GM23338 (cell line): Measurements from ENCODE around the gene ZSCAN21.

ENCODE experiments used
- CREB1 ChIP-seq: fragments of 250-450 bp; sonication (Bioruptor Pico); IDR thresholded peaks from 2 replicates; pipeline ENCODE4 v1.5.0; 2020; ENCODE audit warnings: low read depth, mild to moderate bottlenecking, moderate library complexity
- EZH2 ChIP-seq: fragments of 200-600 bp; sonication (generic); IDR thresholded peaks from one replicate; pipeline ENCODE4 v1.8.0; 2017; ENCODE audit warnings: antibody characterized with exemption, mild to moderate bottlenecking, low read depth; ENCODE audit not compliant: unreplicated experiment
- EZH2phosphoT487 ChIP-seq: fragments of 200-600 bp; sonication (generic); IDR thresholded peaks from one replicate; pipeline ENCODE4 v1.8.1; 2018; ENCODE audit warnings: antibody characterized with exemption; ENCODE audit not compliant: unreplicated experiment
- JUNB ChIP-seq: IDR thresholded peaks from one replicate; pipeline ENCODE4 v1.6.1; 2016; ENCODE audit warnings: antibody characterized with exemption; ENCODE audit not compliant: unreplicated experiment
- NANOG ChIP-seq: IDR thresholded peaks from 2 replicates; pipeline ENCODE4 v1.6.1; 2016; ENCODE audit warnings: antibody characterized with exemption, borderline replicate concordance
- POLR2AphosphoS5 ChIP-seq: IDR thresholded peaks from 2 replicates; pipeline ENCODE4 v1.6.1; 2016; ENCODE audit warnings: antibody characterized with exemption, low read depth
- ZNF114 ChIP-seq: fragments of 250-450 bp; sonication (Bioruptor Pico); IDR thresholded peaks from 2 replicates; pipeline ENCODE4 v1.5.0; 2020; ENCODE audit warnings: mild to moderate bottlenecking, moderate library complexity
- ZNF331 ChIP-seq: fragments of 250-450 bp; sonication (Bioruptor Pico); IDR thresholded peaks from 2 replicates; pipeline ENCODE4 v1.5.0; 2020; ENCODE audit warnings: low read depth, mild to moderate bottlenecking, moderate library complexity
- TF ChIP-seq, protein P1 (sequence below), 2 experiments: fragments of 200-600 bp in 1 of 2; sonication (generic) in 1 of 2; conservative IDR thresholded peaks; 2 replicates each; pipeline versions ENCODE4 v1.5.1 to v1.6.1; 2016 to 2017; ENCODE audit warnings: antibody characterized with exemption in 2 of 2, low read depth in 2 of 2, mild to moderate bottlenecking in 2 of 2, moderate library complexity in 1 of 2
- TF ChIP-seq, protein P2 (sequence below): IDR thresholded peaks from one replicate; pipeline ENCODE4 v1.6.1; 2018; ENCODE audit warnings: antibody characterized with exemption; ENCODE audit not compliant: unreplicated experiment
- TF ChIP-seq, protein P3 (sequence below): IDR thresholded peaks from 2 replicates; pipeline ENCODE4 v1.6.1; 2016; ENCODE audit warnings: antibody characterized with exemption
- TF ChIP-seq, protein P4 (sequence below): fragments of 250-450 bp; sonication (Bioruptor Pico); IDR thresholded peaks from 2 replicates; pipeline ENCODE4 v1.5.0; 2020; ENCODE audit warnings: mild to moderate bottlenecking, moderate library complexity

DNA sequence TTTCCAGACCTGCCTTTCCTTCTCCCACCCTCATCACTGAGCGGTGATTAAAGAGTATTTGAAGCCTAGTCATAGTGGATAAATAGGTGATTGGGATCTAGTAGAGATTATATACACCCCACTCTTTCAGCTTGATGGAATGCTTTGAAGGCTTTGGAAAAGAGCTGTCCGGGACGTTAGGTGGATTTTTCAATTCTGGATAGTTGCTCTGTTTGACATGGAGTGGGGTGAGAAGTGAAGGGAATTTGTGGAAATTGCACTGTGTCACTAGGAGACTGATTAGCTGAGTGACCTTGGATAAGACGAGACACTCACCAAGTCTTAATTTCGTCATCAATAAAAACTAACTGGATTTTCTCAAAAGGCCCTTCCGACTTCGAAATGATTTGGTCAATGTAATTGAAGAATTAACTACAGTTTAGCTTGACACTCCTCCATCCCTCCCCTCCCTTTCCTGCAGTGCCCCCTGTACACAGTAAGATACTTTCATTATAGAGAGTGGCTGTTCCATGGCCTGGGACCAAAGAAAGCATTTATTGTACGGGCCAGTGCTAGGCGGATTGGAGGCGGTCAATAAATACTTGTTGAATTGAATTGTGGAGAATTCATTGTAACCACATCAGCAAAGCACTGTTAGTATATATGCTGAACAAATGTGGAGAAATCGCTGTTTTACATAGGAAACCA lies 33.2 kb upstream of the ZSCAN21 start:
- TF ChIP-seq, protein P1, sequence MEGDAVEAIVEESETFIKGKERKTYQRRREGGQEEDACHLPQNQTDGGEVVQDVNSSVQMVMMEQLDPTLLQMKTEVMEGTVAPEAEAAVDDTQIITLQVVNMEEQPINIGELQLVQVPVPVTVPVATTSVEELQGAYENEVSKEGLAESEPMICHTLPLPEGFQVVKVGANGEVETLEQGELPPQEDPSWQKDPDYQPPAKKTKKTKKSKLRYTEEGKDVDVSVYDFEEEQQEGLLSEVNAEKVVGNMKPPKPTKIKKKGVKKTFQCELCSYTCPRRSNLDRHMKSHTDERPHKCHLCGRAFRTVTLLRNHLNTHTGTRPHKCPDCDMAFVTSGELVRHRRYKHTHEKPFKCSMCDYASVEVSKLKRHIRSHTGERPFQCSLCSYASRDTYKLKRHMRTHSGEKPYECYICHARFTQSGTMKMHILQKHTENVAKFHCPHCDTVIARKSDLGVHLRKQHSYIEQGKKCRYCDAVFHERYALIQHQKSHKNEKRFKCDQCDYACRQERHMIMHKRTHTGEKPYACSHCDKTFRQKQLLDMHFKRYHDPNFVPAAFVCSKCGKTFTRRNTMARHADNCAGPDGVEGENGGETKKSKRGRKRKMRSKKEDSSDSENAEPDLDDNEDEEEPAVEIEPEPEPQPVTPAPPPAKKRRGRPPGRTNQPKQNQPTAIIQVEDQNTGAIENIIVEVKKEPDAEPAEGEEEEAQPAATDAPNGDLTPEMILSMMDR (conservative IDR thresholded peaks at IDR 0.05; ENCODE audit: low read depth in 2 of 2) = no peak
- TF ChIP-seq ZNF114 (no peak), POLR2AphosphoS5 (no peak), EZH2phosphoT487 (no peak), EZH2 (no peak), CREB1 (CRISPR knock-in tag) (no peak), JUNB (no peak), NANOG (no peak), ZNF331 (CRISPR knock-in tag) (no peak)
- TF ChIP-seq, protein P2, sequence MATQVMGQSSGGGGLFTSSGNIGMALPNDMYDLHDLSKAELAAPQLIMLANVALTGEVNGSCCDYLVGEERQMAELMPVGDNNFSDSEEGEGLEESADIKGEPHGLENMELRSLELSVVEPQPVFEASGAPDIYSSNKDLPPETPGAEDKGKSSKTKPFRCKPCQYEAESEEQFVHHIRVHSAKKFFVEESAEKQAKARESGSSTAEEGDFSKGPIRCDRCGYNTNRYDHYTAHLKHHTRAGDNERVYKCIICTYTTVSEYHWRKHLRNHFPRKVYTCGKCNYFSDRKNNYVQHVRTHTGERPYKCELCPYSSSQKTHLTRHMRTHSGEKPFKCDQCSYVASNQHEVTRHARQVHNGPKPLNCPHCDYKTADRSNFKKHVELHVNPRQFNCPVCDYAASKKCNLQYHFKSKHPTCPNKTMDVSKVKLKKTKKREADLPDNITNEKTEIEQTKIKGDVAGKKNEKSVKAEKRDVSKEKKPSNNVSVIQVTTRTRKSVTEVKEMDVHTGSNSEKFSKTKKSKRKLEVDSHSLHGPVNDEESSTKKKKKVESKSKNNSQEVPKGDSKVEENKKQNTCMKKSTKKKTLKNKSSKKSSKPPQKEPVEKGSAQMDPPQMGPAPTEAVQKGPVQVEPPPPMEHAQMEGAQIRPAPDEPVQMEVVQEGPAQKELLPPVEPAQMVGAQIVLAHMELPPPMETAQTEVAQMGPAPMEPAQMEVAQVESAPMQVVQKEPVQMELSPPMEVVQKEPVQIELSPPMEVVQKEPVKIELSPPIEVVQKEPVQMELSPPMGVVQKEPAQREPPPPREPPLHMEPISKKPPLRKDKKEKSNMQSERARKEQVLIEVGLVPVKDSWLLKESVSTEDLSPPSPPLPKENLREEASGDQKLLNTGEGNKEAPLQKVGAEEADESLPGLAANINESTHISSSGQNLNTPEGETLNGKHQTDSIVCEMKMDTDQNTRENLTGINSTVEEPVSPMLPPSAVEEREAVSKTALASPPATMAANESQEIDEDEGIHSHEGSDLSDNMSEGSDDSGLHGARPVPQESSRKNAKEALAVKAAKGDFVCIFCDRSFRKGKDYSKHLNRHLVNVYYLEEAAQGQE = no peak
- TF ChIP-seq, protein P3, sequence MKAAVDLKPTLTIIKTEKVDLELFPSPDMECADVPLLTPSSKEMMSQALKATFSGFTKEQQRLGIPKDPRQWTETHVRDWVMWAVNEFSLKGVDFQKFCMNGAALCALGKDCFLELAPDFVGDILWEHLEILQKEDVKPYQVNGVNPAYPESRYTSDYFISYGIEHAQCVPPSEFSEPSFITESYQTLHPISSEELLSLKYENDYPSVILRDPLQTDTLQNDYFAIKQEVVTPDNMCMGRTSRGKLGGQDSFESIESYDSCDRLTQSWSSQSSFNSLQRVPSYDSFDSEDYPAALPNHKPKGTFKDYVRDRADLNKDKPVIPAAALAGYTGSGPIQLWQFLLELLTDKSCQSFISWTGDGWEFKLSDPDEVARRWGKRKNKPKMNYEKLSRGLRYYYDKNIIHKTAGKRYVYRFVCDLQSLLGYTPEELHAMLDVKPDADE = no peak
- TF ChIP-seq, protein P4, sequence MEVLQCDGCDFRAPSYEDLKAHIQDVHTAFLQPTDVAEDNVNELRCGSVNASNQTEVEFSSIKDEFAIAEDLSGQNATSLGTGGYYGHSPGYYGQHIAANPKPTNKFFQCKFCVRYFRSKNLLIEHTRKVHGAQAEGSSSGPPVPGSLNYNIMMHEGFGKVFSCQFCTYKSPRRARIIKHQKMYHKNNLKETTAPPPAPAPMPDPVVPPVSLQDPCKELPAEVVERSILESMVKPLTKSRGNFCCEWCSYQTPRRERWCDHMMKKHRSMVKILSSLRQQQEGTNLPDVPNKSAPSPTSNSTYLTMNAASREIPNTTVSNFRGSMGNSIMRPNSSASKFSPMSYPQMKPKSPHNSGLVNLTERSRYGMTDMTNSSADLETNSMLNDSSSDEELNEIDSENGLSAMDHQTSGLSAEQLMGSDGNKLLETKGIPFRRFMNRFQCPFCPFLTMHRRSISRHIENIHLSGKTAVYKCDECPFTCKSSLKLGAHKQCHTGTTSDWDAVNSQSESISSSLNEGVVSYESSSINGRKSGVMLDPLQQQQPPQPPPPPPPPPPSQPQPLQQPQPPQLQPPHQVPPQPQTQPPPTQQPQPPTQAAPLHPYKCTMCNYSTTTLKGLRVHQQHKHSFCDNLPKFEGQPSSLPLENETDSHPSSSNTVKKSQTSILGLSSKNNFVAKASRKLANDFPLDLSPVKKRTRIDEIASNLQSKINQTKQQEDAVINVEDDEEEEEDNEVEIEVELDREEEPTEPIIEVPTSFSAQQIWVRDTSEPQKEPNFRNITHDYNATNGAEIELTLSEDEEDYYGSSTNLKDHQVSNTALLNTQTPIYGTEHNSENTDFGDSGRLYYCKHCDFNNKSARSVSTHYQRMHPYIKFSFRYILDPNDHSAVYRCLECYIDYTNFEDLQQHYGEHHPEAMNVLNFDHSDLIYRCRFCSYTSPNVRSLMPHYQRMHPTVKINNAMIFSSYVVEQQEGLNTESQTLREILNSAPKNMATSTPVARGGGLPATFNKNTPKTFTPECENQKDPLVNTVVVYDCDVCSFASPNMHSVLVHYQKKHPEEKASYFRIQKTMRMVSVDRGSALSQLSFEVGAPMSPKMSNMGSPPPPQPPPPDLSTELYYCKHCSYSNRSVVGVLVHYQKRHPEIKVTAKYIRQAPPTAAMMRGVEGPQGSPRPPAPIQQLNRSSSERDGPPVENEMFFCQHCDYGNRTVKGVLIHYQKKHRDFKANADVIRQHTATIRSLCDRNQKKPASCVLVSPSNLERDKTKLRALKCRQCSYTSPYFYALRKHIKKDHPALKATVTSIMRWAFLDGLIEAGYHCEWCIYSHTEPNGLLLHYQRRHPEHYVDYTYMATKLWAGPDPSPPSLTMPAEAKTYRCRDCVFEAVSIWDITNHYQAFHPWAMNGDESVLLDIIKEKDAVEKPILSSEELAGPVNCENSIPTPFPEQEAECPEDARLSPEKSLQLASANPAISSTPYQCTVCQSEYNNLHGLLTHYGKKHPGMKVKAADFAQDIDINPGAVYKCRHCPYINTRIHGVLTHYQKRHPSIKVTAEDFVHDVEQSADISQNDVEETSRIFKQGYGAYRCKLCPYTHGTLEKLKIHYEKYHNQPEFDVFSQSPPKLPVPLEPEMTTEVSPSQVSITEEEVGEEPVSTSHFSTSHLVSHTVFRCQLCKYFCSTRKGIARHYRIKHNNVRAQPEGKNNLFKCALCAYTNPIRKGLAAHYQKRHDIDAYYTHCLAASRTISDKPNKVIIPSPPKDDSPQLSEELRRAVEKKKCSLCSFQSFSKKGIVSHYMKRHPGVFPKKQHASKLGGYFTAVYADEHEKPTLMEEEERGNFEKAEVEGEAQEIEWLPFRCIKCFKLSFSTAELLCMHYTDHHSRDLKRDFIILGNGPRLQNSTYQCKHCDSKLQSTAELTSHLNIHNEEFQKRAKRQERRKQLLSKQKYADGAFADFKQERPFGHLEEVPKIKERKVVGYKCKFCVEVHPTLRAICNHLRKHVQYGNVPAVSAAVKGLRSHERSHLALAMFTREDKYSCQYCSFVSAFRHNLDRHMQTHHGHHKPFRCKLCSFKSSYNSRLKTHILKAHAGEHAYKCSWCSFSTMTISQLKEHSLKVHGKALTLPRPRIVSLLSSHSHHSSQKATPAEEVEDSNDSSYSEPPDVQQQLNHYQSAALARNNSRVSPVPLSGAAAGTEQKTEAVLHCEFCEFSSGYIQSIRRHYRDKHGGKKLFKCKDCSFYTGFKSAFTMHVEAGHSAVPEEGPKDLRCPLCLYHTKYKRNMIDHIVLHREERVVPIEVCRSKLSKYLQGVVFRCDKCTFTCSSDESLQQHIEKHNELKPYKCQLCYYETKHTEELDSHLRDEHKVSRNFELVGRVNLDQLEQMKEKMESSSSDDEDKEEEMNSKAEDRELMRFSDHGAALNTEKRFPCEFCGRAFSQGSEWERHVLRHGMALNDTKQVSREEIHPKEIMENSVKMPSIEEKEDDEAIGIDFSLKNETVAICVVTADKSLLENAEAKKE (CRISPR knock-in tag) = no peak
